NCI-H146 treated with DMSO at 0.1 percent for 48 hours (cell line): Measurements from ENCODE around the gene OTOP3.

ENCODE experiments used
- DNase-seq: peaks from one replicate; lab custom pipeline; 2025; ENCODE audit not compliant: unreplicated experiment; lab: John Stamatoyannopoulos, UW

Gene OTOP3

DNA sequence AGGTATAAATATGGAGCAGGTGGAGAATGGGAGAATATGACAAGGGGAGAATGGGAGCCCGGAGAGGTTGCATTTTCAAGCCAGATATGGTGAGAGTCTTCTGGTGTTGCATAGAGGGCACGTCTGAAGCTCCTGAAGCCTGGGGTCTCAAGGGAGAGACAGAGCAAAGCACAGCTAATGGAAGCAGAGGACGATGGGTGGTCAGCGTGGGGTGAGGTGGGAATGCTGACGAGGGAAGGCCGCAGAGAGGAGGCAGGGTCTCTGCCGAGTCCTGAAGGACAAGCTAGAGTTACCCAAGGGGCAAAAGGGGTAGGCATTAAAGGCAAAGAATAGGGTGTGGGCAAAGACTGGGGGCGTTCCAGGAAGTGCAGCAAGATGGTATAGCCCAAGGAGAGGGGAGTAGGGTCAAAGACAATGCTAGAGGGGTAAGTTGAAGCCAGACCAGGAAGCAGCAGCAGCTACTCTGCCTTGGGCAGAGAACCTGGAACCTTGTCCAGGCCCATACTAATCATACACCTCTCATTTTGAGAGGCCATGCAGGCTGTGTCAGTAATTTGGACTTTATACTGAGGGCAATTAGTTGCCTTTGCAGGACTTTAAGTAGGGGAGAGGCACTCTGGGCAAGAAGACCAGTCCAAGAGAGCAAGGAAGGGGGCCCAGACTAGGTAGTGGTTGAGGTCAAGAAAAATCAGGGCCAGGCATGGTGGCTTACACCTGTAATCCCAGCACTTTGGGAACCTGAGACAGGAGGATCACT, 2.7 kb downstream of the OTOP3 start:
- DNase-seq: no peak

DNA sequence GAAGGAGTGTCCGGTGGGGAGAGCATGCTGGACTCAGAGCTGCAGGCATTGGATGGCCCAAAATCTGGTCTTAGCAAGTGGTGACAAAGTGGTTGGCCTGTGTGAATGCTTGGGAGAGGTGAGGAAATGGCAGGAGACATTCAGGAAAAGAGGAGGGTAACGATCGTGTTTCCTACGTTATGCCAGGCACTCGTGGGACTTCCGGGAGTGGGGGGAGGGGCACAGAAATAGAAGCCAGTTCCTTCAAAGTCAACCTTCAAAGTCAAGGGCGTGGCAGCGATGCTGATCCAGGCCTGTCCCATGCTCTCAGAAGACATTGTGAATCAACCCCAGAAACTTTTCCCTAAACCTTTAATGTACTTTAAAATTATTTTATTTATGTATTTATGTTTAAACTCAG, 3.8 kb downstream of the OTOP3 start:
- no peak for DNase-seq

DNA sequence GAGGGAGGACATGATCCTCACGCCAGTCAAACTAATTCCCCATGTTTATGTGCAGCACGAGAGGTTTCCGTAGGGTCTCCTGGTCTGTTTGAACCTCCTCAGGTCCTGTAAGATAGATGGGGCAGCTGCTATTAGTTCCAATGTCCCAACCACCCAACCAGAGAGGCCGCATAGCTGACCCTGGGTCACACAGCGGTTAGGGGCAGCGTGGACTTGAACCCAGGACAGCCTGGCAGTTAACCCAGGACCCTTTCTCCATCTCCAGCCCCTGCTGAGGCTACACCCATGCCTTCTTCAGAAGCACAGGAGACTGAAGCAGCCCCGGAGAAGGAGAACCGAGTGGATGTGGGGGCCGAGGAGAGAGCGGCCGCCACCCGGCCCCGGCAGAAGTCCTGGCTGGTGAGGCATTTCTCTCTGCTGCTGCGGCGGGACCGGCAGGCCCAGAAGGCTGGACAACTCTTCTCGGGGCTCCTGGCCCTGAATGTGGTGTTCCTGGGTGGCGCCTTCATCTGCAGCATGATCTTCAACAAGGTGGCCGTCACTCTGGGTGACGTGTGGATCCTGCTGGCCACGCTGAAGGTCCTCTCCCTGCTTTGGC, 5.5 kb downstream of the OTOP3 start:
- no peak for DNase-seq

DNA sequence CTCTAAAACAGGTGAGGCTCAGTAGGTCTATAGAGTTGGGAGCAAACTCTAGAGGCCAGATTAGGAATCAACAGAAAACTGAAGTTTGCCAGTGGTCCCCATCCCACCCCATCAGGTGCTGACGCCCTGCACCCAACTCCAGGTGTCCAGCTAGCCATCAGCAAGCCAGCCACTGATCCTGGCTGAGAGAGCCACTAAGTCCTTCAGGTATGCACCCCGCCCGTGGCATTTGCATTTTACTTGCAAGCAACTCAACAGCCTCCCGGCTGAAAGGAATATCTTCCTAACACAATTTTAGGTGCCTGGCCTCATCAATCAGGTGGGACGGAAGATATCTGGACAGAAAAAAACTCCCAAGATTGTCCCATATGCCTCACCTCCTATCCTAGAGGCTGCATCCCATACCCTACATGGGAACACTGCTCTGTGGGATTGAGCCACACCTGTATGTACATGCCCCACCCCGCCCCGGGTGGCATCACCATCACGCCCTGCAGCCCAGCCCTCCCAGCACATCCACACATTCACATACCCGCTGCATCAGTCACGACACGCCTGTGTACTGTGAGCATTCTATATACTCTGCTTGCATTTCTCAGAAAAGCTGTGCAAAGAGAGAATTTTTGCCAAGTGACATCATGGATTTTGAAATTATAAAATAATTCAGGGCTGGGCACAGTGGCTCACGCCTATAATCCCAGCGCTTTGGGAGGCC, 8.3 kb downstream of the OTOP3 start:
- DNase-seq: no peak

DNA sequence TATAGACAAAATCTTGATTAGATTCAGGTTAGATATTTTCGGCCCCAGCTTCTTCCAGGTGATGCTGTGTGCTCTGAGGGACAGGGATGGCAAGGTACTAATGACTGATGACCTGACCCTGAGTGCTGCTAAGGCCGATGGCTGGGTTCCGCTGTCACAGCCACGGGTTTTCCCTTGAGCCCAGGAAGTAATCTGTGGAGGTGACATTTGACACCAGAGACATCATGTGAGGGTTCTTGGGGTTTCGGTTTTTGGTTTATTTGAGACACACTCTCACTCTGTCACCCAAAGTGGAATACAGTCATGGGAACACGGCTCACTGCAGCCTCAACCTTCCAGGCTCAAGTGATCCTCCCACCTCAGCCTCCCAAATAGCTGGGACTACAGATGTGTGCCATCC, 9.8 kb downstream of the OTOP3 start:
- no peak for DNase-seq

DNA sequence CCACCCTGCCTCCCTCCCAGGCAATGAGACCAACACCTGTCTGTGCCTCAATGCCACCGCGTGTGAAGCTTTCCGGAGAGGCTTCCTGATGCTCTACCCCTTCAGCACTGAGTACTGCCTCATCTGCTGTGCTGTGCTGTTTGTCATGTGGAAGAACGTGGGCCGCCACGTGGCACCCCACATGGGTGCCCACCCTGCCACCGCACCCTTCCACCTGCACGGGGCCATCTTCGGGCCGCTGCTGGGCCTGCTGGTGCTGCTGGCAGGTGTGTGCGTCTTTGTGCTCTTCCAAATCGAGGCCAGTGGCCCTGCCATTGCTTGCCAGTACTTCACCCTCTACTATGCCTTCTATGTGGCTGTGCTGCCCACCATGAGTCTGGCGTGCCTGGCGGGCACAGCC, 10.9 kb downstream of the OTOP3 start:
- no peak for DNase-seq

DNA sequence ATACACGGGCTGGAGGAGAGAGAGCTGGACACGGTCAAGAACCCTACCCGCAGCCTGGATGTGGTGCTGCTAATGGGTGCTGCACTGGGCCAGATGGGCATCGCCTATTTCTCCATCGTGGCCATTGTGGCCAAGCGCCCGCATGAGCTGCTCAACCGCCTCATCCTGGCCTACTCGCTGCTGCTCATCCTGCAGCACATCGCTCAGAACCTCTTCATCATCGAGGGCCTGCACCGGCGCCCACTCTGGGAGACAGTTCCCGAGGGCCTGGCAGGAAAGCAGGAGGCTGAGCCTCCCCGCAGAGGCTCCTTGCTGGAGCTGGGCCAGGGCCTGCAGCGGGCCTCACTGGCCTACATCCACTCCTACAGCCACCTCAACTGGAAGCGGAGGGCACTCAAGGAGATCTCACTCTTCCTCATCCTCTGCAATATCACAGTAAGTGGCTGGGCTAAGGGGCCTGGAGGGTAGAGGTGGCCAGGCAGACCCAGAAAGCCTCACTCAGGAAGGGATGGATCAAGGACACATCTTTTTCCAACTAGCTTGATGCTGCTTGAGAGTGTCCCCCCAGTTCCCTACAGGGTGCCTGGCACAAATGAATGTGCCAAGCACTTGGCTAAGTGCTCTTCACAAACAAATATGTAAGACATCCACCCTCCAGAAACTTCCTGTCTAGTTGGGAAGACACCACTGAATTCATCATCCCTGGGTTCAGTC, 11.5 kb downstream of the OTOP3 start:
- no peak for DNase-seq

DNA sequence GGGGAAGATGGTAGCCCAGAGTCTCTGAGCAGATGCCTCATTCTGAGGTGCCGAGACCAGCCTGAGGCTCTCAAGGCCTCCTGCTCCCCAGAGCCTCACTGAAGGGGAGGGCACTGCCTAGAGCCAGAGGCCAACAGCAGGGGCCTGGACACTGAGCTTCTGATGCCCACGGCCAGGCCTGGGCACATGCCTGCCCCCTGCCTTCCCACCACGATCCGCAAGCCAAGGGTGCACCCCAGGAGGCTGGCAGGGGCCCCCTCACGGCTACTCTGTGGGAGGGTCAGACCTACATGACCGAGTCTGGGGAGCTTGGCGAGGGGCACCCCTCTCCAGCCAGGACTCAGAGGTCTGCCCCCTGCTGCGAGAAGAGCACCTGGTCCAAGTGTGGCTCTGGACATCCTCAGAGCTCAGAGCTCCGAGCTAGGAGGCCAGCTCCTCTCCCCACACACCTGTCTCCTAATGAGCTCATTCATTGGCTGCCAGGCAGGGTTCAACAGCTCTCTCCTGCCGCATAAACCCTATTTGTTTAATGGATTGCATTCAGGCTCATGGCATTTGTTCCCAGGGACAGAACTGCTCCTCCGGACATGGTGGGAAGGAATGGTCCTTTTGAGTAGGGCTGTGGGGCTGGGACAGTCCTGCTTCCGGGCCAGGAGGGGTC, 13.9 kb downstream of the OTOP3 start:
- peak; percentile 6 for DNase-seq

DNA sequence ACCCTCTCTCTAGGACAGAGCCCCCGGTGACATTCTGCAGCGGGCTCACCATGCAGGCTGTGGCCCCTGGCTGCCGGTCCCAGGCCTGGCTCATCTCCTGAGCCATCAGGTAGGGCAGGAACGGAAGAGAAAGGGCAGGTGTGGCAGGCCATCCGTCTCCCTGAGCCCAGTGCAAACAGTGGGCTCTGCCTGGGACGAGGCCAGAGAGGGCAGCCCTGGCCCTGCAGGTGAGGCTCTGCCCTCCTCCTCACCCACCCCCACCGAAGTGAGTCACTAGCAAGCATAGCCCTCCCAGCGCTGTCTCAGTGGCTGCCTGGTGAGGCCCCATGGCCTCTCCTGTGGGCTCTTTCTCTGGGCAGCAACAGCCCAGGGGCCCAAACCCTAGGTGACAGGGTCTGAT, 14.5 kb downstream of the OTOP3 start:
- DNase-seq: peak; percentile 21

DNA sequence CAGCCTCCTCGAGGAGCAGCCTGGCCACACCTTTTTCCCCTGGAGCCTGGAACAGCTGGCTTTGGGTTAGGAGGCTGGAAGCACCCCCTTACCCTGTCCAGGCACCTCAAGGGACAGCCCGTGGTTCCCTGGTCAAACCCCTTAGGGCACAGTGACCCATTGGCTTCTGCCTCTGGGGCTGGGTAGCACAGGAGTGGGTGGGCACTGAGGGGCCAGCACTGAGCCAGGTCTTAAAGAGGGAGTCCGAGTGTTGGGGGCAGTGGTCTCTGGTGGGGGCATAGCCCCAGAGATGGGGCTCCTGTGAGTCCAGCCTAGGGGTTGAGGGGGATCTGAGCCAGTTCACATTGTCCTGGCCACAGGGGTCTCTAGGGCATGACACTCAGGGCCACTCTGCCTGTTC, 15.4 kb downstream of the OTOP3 start:
- no peak for DNase-seq

DNA sequence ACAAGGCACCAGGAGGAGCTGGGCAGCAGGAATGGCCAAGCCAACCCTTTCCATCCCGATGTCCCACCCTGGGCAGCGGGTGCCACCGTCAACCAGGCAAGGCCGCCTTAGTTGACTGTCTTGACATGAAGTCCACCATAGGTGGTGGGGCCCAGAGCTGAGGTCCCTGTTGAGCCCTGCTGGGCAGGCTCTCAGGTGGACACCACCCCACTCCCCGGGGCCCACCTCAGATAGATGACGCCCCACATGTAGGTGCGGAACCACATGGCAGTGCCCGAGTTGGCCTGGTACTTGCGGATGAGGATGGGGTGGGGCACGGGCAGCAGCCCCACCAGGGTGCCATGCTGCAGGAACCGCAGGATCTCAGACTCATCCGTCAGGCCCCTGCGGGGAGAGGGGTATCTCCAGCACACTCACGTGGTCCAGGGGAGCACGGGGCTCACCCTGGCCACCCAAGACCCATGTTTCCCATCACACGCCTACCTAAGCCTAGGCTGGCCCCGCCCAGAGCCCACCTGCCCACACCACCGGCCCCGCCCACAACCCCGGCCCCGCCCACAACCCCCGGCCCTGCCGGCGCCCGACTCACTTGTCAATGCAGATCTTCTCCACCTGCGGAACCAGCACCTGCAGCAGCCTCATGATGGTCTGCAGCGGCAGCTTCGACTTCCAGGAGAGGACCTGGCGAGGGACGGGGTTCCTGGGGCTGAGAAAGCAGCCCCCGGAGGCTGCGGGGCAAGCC, 16.2 kb downstream of the OTOP3 start:
- no peak for DNase-seq

DNA sequence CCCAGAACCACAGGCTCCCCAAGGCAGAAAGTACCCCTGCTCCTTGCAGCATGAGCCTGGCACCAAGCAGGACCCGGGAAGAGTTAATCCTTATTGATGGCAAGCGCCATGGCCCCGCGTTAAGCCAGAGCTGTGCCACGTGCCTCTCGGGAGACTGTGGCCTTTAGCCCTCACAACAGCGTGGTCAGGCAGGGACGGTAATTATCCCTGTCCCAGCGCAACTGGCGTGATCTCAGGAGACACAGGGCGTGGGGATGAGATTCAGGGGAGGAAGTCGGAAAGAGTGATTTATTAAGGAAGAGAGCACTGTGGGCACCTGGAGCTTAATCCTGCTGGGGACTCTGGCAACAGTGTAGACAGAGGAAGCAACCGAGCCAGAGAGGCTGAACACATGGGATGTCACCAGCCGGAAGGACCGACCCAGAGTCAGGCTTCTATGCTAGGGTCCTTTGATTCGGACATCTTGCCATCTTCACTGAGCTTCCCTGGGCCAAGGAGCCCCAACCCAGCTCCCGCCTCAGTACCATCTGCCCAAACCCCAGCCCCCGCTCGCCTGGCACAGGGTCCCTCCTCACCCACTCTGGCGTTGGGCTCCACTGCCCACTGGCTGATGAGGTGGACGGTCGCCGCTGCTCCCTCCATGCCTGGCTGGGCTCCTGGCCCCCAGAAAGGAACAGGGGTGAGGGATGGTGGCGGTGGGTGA, 16.9 kb downstream of the OTOP3 start:
- no peak for DNase-seq

DNA sequence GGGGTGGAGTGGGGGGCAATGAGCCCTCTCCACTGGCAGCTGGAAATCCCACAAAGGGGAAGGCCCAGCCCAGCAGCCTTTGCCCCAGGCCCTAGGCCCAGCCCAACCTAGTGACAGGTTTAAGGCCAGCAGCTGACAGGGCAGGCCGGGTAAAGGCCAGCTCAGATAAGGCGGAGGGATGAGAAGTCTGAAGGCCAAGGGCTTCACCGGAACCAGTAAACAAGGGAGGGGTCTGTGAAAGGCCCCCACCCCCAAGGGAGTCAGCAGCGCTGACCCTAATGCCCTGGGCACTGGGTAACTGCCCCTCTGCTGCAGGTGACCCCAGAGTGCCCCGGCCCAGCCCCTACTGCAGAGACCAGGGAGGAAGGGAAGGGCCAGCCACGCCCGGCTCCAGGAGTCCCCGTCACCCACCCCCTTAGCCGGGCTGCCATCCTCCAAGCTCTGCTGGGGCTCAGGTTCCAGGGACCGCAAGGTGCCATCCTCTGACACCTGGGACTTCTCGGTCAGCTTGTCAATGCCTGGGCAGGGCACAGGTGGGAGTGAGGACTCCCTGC, 17.5 kb downstream of the OTOP3 start:
- DNase-seq: no peak

DNA sequence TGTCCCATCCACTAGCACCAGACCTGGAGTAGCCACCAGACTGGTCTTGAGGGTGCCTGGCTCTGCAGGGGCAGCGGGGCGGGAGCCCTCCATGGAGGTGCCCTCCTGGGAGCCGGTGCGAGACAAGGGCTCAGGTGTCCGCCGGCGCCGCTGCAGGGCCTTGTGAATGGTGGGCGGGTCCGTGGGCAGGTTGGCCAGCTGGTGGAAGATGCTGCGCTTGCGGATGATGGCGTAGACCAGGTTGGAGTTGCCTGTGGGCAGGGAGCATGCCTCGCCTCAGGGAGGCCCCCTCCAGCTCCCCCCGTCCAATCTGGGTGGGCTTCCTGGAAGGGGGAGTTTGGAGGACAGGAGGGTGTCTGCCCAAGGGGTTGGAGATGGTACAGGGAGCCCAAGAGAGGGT, 18.4 kb downstream of the OTOP3 start:
- DNase-seq: no peak

DNA sequence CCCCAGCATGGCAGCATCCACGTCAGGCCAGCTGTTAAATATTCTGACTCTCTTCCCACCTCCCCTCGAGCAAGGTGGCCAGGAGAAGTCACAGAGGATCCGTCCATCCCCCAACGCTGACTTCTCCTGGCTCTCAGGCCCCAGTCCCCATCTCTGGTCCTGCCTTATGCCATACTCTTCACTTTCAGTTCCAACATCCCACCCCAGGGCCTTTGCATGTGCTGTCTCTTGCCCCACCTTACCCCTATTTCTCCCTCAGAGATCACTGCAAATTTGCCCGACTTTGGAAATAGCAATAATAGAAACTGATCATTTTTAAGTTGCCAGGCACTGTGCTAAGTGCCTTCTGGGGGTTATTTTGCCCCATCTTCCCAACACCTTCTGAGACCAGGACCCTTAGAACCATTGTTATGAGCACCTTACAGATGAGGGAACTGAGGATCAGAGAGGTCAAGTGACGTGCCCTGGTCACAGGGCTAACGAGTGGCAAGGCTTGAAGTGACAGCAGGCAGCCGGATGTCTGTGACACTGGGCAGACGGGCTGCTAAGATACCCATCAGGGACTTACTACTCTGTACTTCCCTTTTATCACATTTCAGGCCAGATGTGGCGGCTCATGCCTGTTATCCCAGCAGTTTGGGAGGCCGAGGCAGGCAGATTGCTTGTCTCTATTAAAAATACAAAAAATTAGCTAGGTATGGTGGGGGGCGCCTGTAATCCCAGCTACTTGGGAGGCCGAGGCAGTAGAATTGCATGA, 19.1 kb downstream of the OTOP3 start:
- DNase-seq: no peak

DNA sequence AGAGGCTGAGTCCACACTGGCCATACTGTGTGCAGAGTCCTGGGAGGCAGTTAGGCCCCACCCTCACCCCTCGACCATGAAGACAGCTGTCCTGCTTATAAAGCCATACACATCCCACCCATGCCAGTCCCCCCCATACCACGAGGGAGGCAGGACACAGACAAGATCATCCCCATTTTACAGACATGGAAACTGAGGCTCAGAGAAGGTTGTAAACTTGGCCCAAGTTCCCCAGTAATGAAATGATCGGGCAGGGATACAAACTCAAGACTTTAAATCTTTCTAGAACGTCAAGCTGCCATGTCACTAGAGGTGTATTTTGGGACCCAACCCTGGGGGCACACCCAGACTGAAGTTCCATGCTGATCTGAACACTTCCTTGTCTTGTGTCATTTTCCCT, 20.4 kb downstream of the OTOP3 start:
- no peak for DNase-seq

DNA sequence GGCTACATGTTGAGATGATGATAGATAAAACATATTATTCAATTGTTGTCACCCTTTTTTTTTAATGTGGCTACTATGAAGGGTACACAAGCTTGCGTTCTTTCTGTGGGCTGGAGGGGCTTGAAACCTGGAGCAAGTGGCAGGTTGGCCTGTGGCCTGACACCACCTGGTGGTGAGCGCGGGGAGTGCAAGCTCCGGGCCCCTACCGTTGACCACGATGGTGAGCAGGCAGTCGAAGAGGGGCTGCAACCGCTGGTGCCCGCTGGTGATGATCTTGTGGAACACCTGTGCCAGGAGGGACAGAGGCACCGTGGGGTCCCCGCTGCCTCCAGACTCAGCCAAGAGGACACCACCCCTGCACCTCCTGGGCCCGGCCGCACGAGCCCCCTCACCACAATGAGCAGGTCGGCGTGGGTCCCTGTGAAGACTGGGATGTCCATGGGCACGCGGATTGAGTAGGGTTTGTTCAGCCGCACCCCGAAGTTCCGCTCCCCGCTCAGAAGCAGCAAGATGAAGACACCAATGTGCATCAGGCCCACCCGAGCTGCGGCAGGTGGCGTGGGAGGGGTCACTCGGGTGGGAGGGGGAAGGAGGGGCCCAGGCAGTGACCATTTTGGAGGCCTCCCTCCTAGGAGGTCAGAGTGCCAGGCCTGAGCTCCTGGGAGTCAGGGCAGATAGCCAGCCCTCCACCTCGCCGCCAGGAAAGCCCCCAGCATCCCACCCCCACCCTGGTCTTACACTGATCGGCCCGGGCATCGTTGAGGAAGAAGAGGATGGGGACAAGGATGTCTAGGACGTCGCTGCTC, 22.4 kb downstream of the OTOP3 start:
- peak; percentile 16 for DNase-seq
